COLO829 (cell line): ENCODE results near the gene ZFP57.

Experiments used
- DNase-seq: peaks from one replicate; pipeline ENCODE4 v3.0.0; 2012; ENCODE audit warnings: low spot score

ZFP57 gene

DNA sequence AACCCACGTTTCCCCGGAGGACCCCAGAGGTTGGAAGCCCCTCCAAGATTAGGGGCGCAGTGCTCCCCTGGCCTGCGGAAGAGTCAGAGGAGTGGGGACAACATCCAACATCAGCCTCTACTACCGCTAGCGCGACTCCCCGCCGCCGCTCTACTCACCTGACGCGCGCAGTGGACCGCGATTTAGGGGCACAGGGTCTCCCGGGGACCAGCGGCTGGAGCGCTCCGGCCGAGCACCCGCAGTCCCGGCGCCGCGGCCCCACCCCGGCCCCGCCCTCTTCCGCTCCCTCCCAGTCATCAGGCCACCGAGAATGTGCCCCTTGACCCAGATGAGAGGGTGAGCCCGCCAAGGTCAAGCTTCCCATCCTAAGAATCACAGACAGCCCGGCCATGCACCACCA is at the start of gene ZFP57:
Gene ZFP57 (minus strand): TSS at position 249 of the 400 bp plus-strand sequence. CDS start 4,149 bp downstream, outside the sequence.
- DNase-seq: no peak

DNA sequence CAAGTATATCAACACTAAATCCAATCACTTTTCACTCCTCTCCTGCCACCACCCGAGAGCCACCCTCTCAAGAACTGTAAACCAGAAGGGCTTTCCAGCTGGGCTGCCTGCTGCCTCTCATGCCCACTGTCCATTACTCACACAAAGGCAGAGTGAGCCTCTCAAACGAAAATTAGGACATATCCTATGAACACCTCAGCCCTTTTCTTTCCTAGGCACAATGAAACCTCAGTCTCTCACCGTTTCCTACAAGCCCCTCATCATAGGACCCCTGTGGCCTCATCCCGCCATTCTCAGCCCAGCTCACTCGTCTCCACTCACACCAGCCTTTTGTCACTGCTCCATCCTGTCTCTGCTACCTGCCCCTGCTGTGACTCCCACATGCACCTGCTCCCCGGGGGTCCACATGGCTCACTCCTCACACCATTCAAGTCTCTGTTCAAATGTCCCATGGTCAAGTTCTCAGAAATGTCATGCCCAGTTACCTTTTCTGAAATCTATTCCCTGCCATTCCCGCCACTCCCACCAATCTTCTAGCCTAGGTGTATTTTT is 49.7 kb upstream of the ZFP57 start:
- no peak for DNase-seq

DNA sequence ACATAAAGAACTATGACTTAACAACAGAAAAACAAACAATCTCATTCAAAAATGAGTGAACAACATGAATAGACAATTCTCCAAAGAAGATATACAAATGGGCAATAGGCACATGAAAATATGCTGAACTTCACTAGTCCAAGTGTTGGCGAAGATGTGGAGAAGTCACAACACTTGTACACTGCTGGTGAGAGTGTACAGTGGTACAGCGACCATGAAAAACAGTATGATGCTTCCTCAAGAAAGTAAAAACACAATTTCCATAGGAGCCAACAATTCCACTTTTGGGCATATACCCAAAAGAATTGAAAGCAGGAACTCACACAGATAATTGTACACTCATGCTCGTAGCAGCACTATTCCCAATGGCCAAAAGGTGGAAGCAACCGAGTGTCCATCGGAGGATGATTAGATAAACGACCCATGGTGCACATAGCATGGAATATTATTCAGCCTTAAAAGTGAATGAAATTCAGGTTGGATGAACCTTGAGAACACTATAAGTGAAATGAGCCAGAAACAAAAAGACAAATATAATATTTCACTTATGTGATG is 48.9 kb upstream of the ZFP57 start:
- DNase-seq: no peak

DNA sequence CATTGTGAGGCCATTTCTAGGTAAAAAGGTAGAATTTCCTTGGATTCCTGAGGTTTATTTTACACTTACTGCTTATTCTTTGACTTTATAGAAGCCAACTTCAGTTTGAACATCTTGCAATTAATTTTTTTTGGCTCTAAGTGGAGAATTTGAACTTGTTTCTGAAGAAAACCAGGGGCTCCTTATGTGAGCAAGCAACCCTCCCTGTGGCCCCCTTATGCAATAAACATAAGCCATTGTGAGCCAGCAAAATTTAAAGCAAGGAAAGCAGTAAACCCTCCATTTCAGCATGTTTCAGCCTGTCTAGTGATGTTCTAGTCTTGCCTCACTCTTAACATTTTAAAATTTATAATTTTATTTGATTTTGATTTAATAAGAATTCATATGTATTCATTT is 47.9 kb upstream of the ZFP57 start:
- no peak for DNase-seq

DNA sequence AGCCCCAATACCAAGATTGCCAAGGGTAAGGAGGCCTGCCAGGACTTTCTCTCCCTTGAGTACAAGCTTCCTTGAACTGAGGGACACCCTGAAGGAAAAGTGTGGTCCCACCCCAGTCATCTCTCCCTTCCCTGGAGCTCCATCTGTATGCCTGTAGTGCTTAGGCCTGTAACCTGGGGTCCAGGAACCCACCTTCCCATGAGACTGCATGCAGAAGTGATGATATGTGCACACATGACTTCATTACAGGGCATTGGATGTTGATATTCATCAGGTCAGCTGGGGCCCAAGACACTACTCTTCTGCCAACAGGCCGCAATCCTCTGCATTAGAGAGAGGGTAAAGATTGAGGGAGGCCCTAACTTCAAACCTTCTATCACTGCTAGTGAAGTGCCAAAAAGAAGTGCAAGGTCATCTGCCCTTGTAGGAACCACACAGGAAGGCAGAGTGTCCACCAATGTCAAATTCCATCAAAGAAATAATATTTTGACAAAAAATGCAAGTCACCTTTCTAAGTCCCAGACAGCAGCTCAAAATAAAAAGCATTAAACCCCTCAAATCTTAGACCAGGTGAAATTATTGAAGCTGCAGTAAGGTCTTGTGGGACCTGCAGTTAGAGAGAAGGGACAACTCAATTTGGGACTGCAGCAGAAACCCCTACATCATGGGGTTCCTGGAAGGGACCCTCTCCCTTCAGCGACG is 47.4 kb upstream of the ZFP57 start:
- no peak for DNase-seq

DNA sequence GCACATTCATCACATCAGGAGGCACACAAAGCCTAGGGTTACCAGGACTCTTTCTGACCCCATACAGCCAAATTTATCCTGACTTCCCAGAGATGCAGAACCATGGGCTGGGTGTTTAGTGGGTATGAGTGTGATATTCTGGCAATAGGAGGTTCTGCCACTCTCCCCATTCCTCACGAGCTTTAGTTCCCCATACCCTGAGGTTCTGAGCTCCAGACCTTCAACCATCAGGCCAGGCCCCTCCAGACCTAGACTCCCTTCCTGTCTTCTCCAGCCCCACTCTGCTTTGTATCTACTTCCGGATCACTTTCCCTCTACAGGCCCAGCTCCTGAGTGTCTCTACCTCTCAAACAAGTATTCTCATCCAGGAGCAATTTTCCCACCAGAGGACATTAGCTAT is 46.7 kb upstream of the ZFP57 start:
- no peak for DNase-seq

DNA sequence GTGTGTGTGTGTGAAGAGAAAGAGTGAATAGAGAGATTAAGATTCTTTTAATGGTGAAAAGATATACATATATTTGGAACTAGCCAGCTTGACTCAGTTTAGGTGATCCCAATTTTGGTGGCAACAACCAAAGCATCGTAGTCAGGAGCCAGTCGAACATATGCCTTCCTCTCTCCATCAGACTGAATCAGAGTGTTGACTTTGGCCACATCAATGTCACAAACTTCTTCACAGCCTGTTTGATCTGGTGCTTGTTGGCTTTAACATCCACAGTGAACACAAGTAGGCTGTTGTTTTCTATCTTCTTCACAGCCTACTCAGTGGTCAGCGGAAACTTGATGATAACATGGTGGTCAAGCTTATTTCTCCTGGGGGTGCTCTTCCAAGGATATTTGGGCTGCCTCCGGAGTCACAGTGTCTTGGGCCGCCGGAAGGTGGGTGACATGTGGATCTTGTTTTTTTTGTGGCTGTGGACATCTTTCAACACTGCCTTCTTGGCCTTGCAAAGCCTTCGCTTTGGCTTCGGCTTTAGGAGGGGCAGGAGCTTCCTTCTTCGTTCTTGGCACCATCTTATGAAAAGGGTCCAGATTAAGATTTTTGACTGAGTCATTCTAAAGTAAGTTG is 45.7 kb upstream of the ZFP57 start:
- no peak for DNase-seq

DNA sequence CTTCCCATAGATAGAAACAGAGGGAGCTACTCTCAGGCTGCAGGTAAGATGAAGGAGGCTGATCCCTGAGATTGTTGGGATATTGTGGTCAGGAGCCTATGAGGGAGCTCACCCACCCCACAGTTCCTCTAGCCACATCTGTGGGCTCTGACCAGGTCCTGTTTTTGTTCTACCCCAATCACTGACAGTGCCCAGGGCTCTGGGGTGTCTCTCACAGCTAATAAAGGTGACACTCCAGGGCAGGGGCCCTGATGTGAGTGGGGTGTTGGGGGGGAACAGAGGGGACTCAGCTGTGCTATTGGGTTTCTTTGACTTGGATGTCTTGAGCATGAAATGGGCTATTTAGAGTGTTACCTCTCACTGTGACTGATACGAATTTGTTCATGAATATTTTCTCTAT is 45.0 kb upstream of the ZFP57 start:
- DNase-seq: no peak

DNA sequence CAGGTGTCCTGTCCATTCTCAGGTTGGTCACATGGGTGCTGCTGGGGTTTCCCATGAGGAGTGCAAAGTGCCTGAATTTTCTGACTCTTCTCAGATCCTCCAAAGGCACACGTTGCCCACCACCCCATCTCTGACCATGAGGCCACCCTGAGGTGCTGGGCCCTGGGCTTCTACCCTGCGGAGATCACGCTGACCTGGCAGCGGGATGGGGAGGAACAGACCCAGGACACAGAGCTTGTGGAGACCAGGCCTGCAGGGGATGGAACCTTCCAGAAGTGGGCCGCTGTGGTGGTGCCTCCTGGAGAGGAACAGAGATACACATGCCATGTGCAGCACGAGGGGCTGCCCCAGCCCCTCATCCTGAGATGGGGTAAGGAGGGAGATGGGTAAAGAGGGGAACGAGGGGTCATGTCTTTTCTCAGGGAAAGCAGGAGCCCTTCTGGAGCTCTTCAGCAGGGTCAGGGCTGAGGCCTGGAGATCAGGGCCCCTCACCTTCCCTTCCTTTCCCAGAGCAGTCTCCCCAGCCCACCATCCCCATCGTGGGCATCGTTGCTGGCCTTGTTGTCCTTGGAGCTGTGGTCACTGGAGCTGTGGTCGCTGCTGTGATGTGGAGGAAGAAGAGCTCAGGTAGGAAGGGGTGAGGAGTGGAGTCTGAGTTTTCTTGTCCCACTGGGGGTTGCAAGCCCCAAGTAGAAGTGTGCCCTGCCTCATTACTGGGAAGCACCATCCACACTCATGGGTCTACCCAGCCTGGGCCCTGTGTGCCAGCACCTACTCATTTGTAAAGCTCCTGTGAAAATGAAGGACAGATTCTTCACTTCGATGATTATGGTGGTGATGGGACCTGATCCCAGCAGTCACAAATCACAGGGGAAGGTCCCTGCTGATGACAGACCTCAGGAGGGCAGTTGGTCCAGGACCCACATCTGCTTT is 44.3 kb upstream of the ZFP57 start:
- no peak for DNase-seq

DNA sequence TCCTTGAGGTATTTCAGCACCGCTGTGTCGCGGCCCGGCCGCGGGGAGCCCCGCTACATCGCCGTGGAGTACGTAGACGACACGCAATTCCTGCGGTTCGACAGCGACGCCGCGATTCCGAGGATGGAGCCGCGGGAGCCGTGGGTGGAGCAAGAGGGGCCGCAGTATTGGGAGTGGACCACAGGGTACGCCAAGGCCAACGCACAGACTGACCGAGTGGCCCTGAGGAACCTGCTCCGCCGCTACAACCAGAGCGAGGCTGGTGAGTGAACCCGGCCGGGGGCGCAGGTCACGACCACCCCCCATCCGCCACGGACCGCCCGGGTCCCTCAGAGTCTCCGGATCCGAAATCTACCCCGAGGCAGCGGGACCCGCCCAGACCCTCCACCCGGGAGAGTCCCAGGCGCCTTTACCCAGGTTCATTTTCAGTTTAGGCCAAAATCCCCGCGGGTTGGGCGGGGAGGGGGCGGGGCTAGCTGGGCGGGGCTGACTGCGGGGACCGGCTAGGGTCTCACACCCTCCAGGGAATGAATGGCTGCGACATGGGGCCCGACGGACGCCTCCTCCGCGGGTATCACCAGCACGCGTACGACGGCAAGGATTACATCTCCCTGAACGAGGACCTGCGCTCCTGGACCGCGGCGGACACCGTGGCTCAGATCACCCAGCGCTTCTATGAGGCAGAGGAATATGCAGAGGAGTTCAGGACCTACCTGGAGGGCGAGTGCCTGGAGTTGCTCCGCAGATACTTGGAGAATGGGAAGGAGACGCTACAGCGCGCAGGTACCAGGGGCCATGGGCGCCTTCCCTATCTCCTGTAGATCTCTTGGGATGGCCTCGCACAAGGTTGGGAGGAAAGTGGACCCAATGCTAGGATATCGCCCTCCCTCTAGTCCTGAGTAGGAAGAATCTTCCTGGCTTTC is 43.0 kb upstream of the ZFP57 start:
- no peak for DNase-seq

DNA sequence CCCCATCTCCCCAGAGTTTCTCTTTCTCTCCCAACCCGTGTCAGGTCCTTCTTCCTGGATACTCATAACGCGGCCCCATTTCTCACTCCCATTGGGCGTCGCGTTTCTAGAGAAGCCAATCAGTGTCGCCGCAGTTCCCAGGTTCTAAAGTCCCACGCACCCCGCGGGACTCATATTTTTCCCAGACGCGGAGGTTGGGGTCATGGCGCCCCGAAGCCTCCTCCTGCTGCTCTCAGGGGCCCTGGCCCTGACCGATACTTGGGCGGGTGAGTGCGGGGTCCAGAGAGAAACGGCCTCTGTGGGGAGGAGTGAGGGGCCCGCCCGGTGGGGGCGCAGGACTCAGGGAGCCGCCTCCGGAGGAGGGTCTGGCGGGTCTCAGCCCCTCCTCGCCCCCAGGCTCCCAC is 42.3 kb upstream of the ZFP57 start, which contains the start of gene HLA-F:
Gene HLA-F (plus strand): TSS at position 173 of the 404 bp plus-strand sequence. CDS start 30 bp downstream, at position 203.
- DNase-seq: peak; percentile 92

DNA sequence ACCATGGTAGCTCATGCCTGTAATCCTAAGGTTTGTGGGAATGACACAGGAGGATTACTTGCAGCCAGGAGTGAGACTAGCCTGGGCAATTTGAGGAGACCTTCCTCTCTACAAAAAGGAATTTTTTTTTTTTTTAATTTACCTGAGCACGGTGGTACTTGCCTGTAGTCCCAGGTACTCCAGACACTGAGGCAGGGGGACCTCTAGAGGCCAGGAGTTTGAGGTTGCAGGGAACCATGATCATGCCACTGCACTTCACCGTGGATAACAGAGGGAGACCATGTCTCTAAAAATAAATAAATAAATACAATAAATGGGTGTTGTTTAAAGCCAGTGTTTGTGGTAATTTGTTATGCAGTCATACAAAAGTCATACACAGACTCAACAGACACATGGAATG is 39.9 kb upstream of the ZFP57 start:
- no peak for DNase-seq

DNA sequence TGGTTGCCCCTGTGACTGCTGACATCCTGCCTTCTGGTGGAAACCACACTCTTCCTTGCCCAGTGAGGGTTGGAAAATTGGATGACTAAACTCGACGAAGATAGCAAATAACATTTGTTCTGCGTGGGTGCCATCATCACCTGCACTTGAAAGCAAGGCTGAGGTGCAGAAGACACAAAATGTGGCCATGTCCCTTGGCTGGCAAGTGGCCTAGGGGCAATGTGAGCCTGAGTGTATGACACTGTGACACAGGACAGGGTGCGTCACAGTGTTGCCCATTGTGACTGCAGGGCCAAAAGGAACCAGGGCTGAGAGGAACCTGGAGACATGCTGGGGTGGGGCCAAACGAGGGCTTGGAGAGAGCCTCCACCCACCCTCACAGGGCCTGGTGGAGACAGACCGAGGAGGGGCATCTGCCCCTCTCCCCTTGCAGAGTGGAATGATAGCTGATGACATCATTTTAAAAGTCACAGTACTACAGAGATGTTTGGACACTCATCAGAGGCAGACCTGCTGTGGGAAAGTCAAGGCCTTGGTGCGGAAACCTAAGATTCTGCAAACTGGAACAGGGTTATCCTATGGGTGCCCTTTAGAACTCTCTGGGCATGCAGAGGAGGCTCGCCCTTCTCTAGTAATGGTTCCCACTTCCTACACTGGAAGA is 29.5 kb upstream of the ZFP57 start:
- no peak for DNase-seq

DNA sequence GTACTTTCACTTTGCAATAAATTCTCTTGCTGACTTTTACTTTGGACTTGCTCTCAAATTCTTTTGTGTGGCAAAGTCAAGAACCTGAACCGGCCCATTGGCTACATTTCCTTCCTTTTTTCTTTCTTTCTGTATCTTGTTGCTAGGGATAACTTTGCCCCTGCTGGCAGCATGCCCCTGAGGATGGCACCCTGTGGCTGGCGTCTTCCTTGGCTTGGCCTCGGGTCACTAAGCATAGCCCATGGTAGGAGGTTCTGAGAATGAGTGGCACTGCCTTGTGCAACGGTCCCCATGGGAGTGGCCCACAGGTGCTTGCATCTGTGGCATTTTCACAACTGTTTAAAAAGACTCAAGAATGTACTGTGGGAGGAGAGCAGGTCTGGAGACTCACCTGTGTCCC is 28.2 kb upstream of the ZFP57 start:
- no peak for DNase-seq

DNA sequence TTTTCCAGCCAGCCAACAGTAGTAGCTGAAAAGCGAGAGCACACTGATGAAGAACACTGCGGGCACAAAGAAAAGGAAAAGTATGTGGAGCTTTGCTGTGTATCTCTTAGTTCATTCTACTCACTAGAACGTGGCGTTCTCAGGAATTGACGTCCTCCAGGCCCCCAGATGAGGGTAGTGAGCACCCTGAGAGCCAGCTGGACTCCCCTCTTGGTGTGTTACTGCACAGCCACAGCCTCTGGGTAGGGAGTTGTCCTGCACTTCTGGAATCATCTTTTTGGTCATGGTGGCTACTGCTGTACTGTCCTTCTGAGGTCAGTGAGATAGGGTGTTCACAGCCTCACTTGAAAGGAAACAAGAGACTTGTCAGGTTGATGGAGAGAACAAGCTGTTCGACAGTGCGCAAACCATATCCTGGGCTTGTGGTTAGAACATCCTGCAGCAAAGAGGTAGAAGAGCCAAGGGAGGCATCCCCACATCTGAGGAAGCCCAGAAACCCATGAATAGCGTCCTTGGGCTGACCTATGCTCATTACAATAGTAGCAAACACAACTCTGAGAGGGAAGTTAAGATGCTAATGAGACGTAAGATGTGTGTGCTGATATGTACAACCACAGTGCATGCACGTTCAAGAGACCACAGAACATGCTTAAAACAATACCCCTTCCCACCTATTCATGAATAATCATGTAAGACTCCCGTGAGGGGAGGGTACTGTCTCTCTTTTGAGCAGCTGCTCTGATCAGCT is 27.7 kb upstream of the ZFP57 start:
- no peak for DNase-seq

DNA sequence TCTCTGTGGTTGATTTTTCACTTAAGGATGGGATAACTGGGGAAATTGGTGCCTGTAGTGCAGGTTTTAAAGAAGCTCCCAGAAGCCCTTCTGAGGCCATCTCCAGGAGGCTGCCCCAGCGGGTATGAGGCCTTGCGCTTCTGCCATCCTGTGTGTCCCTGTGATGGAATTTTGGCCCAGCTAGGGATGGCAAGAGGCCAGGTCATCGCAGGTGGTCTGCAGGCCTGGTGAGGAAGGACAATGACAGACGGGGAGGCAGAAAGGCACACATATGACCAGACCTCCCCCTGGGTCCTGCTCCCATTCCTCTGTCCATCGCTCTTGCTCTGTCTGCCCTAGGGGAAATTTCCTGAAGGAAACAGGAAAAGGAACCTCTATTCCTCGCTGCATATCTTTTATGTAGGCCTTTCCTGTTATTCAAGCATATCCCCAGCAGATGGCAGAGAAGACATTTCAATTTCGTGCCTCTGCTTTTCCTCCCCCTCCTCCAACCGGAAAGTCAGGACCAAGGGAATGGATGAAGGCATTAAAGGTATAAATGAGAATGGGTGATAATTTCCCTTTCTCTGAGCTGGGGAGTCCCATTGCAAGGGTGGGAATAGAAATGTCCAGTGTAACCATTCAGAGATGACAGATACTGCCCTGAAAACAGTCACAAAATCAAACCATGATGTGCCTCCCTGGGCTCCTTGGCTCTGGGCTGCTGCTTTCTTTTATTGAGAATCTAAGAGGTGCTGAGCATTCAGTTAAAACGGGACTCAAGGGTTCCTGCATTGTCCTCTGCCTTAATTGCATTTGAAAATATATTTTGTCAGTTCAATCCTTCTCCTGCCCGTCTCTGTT is 24.7 kb upstream of the ZFP57 start:
- DNase-seq: peak; percentile 79

DNA sequence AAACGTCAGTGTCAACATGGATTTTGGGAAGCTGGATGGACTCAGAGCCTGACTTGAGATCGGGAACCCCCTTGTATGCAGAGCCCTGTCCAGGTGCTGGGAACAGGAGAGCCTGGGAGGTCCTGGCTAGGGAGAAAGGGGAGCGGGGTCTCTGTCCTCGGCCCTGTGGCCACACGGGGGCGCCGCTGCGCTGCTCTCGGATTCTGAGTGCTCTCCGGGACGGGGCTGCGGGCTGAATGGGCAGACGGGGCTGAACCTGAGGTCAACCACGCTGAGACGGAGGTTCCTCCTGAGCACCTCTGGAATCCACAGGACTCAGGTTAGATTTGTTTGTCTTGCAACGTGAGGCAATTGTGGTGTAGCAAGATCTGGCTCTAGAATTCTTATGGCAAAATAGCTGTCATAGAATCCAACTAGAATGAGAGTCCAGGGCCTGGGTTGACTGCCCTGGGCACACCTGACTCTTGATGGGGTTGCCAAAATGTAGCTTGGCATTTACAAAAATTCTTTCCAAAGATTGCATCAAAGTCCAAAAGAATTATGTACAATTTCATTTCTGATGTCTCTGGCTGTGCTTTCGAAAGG is 21.7 kb upstream of the ZFP57 start:
- DNase-seq: peak; percentile 49
